ENCODE measurements around the gene FOXP1.
A peak's percentile ranks its signal among the peaks of the same experiment; 100 is the strongest.

The FOXP1 gene

DNA sequence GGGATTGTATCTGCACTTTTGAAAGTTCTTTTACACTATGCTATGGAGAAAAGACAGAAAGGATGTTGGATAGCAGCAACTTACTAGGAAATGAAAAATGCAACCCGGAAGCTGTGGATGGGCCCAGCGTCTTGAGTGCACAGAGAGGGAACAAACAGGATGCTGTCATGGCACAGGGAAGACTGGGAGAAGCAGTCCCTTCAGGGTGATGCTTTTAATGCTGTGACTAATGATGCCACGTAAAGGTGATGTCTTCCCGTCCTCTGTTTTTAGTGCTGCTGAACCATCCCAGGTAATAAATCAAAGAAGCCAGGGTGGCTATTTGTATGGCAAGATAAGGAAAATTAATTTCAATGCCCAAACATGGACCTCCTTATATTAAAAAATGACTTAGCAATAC, 437.6 kb downstream of the FOXP1 start:
- TF ChIP-seq POLR2A (IDR thresholded peaks at IDR 0.05; ENCODE audit: low read depth, low read length), result no peak
- no peak for TF ChIP-seq POLR2AphosphoS5 (IDR thresholded peaks at IDR 0.05; ENCODE audit: low read depth, low read length)
- TF ChIP-seq POU2F2 (IDR thresholded peaks at IDR 0.05; ENCODE audit: low read depth, low read length), result no peak
- no peak for TF ChIP-seq PAX5 (IDR thresholded peaks at IDR 0.05; ENCODE audit: insufficient read depth, low read length, severe bottlenecking)
- TF ChIP-seq SPI1 (IDR thresholded peaks at IDR 0.05; ENCODE audit: low read depth, low read length), result no peak
- TF ChIP-seq TAF1 (IDR thresholded peaks at IDR 0.05; ENCODE audit: low read depth, low read length), result no peak
- FAIRE-seq (no peak), DNase-seq (ENCODE audit: insufficient read length, low spot score) (no peak)

DNA sequence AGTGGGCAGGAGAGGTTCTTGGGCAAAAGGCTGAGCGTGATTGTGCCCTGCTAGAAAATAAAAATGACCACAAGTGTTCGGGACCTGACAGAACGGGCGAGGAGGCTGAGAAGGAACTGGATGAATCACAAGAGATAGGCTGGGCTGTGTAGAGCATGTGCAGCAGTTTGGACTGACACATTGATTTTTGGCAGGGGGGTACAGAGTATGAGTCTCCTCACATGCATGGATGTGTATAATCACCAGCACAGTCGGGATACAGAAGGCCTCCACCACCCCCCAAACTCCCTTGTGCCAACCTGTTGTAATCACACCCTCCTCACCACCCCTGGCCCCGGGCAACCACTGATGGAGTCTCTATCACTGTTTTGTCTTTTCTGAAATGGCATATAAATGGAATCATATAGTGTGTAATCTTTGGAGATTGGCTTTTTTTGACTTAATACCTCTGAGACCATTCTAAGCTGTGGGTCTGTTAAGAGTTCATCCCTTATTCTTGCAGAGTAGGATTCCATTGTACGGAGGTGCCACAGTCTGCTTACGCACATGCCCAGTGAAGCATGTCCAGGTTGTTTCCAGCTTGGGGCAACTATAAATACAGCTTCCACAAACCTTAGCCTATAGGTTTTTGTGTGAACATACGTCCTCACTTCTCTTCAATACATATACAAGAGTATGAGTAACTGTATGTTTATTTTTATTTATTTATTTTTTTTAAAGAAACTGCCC, 438.8 kb downstream of the FOXP1 start:
- TF ChIP-seq POLR2A (IDR thresholded peaks at IDR 0.05; ENCODE audit: low read depth, low read length) (no peak), SPI1 (IDR thresholded peaks at IDR 0.05; ENCODE audit: low read depth, low read length) (no peak), POLR2AphosphoS5 (IDR thresholded peaks at IDR 0.05; ENCODE audit: low read depth, low read length) (no peak), POU2F2 (IDR thresholded peaks at IDR 0.05; ENCODE audit: low read depth, low read length) (no peak), PAX5 (IDR thresholded peaks at IDR 0.05; ENCODE audit: insufficient read depth, low read length, severe bottlenecking) (no peak), TAF1 (IDR thresholded peaks at IDR 0.05; ENCODE audit: low read depth, low read length) (no peak)
- DNase-seq (ENCODE audit: insufficient read length, low spot score) (no peak), FAIRE-seq (no peak)

- TF ChIP-seq SPI1 (IDR thresholded peaks at IDR 0.05; ENCODE audit: low read depth, low read length) (no peak), PAX5 (IDR thresholded peaks at IDR 0.05; ENCODE audit: insufficient read depth, low read length, severe bottlenecking) (no peak)
- no peak for DNase-seq (ENCODE audit: insufficient read length, low spot score)
- no peak for FAIRE-seq
Measured at GRCh38 chr3:71143493-71143892, 440.0 kb downstream of the FOXP1 start.

- FAIRE-seq (no peak), DNase-seq (ENCODE audit: insufficient read length, low spot score) (no peak)
- 0 out of 2 replicates have a peak, but pooled peaks have one; percentile 12 for TF ChIP-seq SPI1 (IDR thresholded peaks at IDR 0.05; ENCODE audit: low read depth, low read length)
- TF ChIP-seq TAF1 (IDR thresholded peaks at IDR 0.05; ENCODE audit: low read depth, low read length), result no peak
- TF ChIP-seq PAX5 (IDR thresholded peaks at IDR 0.05; ENCODE audit: insufficient read depth, low read length, severe bottlenecking), result no peak
Measured at GRCh38 chr3:71142441-71143161, 440.9 kb downstream of the FOXP1 start.

DNA sequence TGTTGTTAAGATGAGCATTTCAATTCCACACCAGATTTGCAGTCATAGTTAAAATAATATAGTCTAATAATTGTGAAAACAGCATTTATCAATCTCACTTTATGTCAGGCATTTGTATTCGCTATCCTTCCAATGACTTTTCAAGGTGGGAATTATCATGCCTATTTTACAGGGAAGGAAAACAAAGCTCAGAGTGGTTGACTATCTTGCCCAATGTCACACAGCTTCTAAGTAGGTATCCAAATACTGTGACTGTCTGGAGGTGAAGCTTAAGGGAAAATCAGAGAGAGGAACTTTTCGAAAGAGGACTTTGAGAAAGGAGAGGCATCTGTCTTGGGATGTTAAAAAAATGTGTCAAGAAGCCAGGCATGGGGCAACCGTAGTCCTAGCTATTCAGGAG, 443.1 kb downstream of the FOXP1 start:
- TF ChIP-seq TAF1 (IDR thresholded peaks at IDR 0.05; ENCODE audit: low read depth, low read length) (no peak), POLR2A (IDR thresholded peaks at IDR 0.05; ENCODE audit: low read depth, low read length) (no peak), POU2F2 (IDR thresholded peaks at IDR 0.05; ENCODE audit: low read depth, low read length) (no peak), SPI1 (IDR thresholded peaks at IDR 0.05; ENCODE audit: low read depth, low read length) (no peak), PAX5 (IDR thresholded peaks at IDR 0.05; ENCODE audit: insufficient read depth, low read length, severe bottlenecking) (no peak), POLR2AphosphoS5 (IDR thresholded peaks at IDR 0.05; ENCODE audit: low read depth, low read length) (no peak)
- no peak for DNase-seq (ENCODE audit: insufficient read length, low spot score)
- no peak for FAIRE-seq

GRCh38 chr3:71139496-71139895, 444.0 kb downstream of the FOXP1 start:
- FAIRE-seq, result no peak
- TF ChIP-seq TAF1 (IDR thresholded peaks at IDR 0.05; ENCODE audit: low read depth, low read length) (no peak), POLR2A (IDR thresholded peaks at IDR 0.05; ENCODE audit: low read depth, low read length) (no peak), PAX5 (IDR thresholded peaks at IDR 0.05; ENCODE audit: insufficient read depth, low read length, severe bottlenecking) (no peak)
- no peak for DNase-seq (ENCODE audit: insufficient read length, low spot score)

GRCh38 chr3:71138410-71138809, 445.1 kb downstream of the FOXP1 start:
- no peak for DNase-seq (ENCODE audit: insufficient read length, low spot score)
- FAIRE-seq, result no peak
- no peak for TF ChIP-seq POLR2A (IDR thresholded peaks at IDR 0.05; ENCODE audit: low read depth, low read length)
- no peak for TF ChIP-seq POU2F2 (IDR thresholded peaks at IDR 0.05; ENCODE audit: low read depth, low read length)
- no peak for TF ChIP-seq SPI1 (IDR thresholded peaks at IDR 0.05; ENCODE audit: low read depth, low read length)
- TF ChIP-seq POLR2AphosphoS5 (IDR thresholded peaks at IDR 0.05; ENCODE audit: low read depth, low read length), result no peak

DNA sequence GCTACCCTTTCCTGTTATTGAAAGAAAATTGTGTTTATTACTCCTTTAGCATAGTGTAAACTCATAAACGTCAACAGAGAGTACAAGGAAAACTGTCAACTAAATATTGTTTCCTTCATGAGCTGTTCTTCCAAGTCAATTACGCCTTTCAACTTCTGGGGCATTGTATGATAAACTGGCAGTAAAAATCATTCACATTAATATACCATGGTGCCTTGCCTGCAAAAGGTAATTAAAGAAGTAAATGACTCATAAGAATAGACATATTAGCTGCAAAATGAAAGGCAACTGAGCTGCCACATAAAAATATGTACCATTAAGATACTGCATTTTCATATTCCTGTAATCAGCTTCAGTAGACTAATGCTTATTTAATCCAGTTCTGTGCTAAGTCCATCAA, 447.3 kb downstream of the FOXP1 start:
- DNase-seq (ENCODE audit: insufficient read length, low spot score) (no peak), FAIRE-seq (no peak)
- TF ChIP-seq POLR2A (IDR thresholded peaks at IDR 0.05; ENCODE audit: low read depth, low read length) (no peak), POLR2AphosphoS5 (IDR thresholded peaks at IDR 0.05; ENCODE audit: low read depth, low read length) (no peak)

GRCh38 chr3:71135373-71136088, 448.0 kb downstream of the FOXP1 start:
- DNase-seq (ENCODE audit: insufficient read length, low spot score), result no peak
- TF ChIP-seq POLR2A (IDR thresholded peaks at IDR 0.05; ENCODE audit: low read depth, low read length) (no peak), PAX5 (IDR thresholded peaks at IDR 0.05; ENCODE audit: insufficient read depth, low read length, severe bottlenecking) (no peak), POU2F2 (IDR thresholded peaks at IDR 0.05; ENCODE audit: low read depth, low read length) (no peak), TAF1 (IDR thresholded peaks at IDR 0.05; ENCODE audit: low read depth, low read length) (no peak), SPI1 (IDR thresholded peaks at IDR 0.05; ENCODE audit: low read depth, low read length) (no peak), POLR2AphosphoS5 (IDR thresholded peaks at IDR 0.05; ENCODE audit: low read depth, low read length) (no peak)
- no peak for FAIRE-seq

- FAIRE-seq (no peak), DNase-seq (ENCODE audit: insufficient read length, low spot score) (no peak)
- TF ChIP-seq POLR2AphosphoS5 (IDR thresholded peaks at IDR 0.05; ENCODE audit: low read depth, low read length) (no peak), POU2F2 (IDR thresholded peaks at IDR 0.05; ENCODE audit: low read depth, low read length) (no peak), PAX5 (IDR thresholded peaks at IDR 0.05; ENCODE audit: insufficient read depth, low read length, severe bottlenecking) (no peak), SPI1 (IDR thresholded peaks at IDR 0.05; ENCODE audit: low read depth, low read length) (no peak), POLR2A (IDR thresholded peaks at IDR 0.05; ENCODE audit: low read depth, low read length) (no peak), TAF1 (IDR thresholded peaks at IDR 0.05; ENCODE audit: low read depth, low read length) (no peak)
Measured at GRCh38 chr3:71134521-71134920, 449.0 kb downstream of the FOXP1 start.
